GM12875 (cell line): ENCODE results near the gene RAB18.

Source experiments
- H3K4me3 ChIP-seq: one replicate; pipeline ENCODE4 v1.5.1; 2011; ENCODE audit warnings: low read depth, low read length, control low read depth
- TF ChIP-seq, protein P1 (sequence below): IDR thresholded peaks from 2 replicates; pipeline ENCODE4 v1.5.1; 2011; ENCODE audit warnings: low read depth, mild to moderate bottlenecking, control low read depth, inconsistent platforms, low read length, moderate library complexity, borderline replicate concordance; ENCODE audit not compliant: insufficient read depth

RAB18 gene

GRCh38 chr10:27506280-27506679, 2.2 kb downstream of the RAB18 start:
- no peak overlapping the region for H3K4me3 ChIP-seq
- TF ChIP-seq, protein P1, sequence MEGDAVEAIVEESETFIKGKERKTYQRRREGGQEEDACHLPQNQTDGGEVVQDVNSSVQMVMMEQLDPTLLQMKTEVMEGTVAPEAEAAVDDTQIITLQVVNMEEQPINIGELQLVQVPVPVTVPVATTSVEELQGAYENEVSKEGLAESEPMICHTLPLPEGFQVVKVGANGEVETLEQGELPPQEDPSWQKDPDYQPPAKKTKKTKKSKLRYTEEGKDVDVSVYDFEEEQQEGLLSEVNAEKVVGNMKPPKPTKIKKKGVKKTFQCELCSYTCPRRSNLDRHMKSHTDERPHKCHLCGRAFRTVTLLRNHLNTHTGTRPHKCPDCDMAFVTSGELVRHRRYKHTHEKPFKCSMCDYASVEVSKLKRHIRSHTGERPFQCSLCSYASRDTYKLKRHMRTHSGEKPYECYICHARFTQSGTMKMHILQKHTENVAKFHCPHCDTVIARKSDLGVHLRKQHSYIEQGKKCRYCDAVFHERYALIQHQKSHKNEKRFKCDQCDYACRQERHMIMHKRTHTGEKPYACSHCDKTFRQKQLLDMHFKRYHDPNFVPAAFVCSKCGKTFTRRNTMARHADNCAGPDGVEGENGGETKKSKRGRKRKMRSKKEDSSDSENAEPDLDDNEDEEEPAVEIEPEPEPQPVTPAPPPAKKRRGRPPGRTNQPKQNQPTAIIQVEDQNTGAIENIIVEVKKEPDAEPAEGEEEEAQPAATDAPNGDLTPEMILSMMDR, result no peak

- TF ChIP-seq, protein P1, result no peak
- no peak overlapping the region for H3K4me3 ChIP-seq
Measured at GRCh38 chr10:27512548-27512947, 8.4 kb downstream of the RAB18 start.

GRCh38 chr10:27513451-27514191, 9.5 kb downstream of the RAB18 start:
- TF ChIP-seq, protein P1, result no peak
- no peak overlapping the region for H3K4me3 ChIP-seq

- TF ChIP-seq, protein P1, result no peak
- no peak overlapping the region for H3K4me3 ChIP-seq
Measured at GRCh38 chr10:27514243-27514642, 10.1 kb downstream of the RAB18 start.

DNA sequence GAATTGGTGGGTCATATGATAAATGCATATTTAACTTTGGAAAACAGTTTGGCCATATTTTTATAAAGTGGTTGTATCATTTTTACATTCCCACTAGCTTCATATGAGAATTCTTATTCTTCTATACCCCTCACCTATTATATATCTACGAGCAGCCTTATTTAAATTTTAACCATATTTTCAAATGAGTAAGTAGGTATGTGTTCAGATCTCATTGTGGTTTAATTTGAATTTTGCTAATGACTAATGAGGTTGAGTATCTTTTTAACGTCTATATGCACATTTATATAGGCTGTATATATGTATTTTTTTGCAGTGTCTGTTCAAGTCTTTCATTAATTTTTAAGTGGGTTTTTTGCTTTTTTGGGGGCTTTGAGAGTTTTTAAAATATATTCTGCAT, 14.2 kb downstream of the RAB18 start:
- no peak overlapping the region for H3K4me3 ChIP-seq
- TF ChIP-seq, protein P1, result no peak

- TF ChIP-seq, protein P1, result no peak
- H3K4me3 ChIP-seq, result no peak overlapping the region
Measured at GRCh38 chr10:27525819-27526218, 21.7 kb downstream of the RAB18 start.

GRCh38 chr10:27526242-27526641, 22.1 kb downstream of the RAB18 start:
- no peak overlapping the region for H3K4me3 ChIP-seq
- TF ChIP-seq, protein P1, result no peak
